Adrenal gland (tissue), 5 donors: Measurements from ENCODE around the gene ZNF678.

ENCODE experiments used
- POLR2A ChIP-seq, 2 donors: fragments of 450-650 bp; IDR thresholded peaks; one replicate each; pipeline ENCODE4 v1.6.1; 2017; ENCODE audit warnings: antibody characterized with exemption in 2 of 2, mild to moderate bottlenecking in 2 of 2, moderate library complexity in 1 of 2
- TF ChIP-seq, protein P1 (sequence below), 6 experiments: fragments of 450-650 bp in 4 of 6; fragments of 200-600 bp in 2 of 6; sonication (generic) in 1 of 6; IDR thresholded peaks; 1 replicate in 5 of 6; 2 replicates in 1 of 6; pipeline versions ENCODE4 v1.5.1 to v1.8.0; 2016 to 2021; ENCODE audit warnings: antibody characterized with exemption in 6 of 6, mild to moderate bottlenecking in 2 of 6, moderate library complexity in 1 of 6
- donor health status: DM: no; HTN: no; CAD: no.

DNA sequence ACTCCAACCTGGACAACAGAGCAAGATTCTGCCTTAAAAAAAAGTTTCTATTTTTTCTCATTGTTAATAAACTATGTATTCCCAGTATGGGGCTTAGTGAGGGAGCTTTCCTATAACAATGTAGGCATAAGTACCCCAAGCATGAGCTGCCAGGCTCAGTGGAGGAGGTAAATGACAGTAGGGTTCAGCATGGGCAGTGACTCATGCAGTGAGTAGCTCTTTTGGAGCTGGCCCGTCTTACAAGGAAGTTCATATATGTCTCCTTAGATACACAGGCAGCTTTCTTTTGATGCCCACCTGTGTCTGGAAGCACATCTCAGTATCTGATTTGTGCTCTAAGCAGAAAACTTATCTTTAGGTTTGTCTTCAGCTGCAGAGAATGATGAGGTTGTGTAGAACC lies 57.9 kb downstream of the ZNF678 start:
- TF ChIP-seq, protein P1, sequence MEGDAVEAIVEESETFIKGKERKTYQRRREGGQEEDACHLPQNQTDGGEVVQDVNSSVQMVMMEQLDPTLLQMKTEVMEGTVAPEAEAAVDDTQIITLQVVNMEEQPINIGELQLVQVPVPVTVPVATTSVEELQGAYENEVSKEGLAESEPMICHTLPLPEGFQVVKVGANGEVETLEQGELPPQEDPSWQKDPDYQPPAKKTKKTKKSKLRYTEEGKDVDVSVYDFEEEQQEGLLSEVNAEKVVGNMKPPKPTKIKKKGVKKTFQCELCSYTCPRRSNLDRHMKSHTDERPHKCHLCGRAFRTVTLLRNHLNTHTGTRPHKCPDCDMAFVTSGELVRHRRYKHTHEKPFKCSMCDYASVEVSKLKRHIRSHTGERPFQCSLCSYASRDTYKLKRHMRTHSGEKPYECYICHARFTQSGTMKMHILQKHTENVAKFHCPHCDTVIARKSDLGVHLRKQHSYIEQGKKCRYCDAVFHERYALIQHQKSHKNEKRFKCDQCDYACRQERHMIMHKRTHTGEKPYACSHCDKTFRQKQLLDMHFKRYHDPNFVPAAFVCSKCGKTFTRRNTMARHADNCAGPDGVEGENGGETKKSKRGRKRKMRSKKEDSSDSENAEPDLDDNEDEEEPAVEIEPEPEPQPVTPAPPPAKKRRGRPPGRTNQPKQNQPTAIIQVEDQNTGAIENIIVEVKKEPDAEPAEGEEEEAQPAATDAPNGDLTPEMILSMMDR (IDR thresholded peaks at IDR 0.05), result no peak
- TF ChIP-seq POLR2A (IDR thresholded peaks at IDR 0.05), result no peak
